CD14-positive monocyte (primary cell): Measurements from ENCODE around the gene PYGB. TPM values are rescaled to one million over a fixed set of nuclear protein-coding genes. Genes with fewer than 3 reads are reported as not detected.

ENCODE experiments used
- DNase-seq, 3 donors: peaks; one replicate each; pipeline ENCODE4 v3.0.0-alpha.2; 2011 to 2022
- H2AFZ ChIP-seq: 2 replicates; pipeline ENCODE4 v1.6.0; 2012; ENCODE audit warnings: mild to moderate bottlenecking, low read depth, low read length, inconsistent platforms; ENCODE audit not compliant: insufficient read depth, poor library complexity, severe bottlenecking
- H3K27ac ChIP-seq, 2 donors: 1 replicate in 1 of 2; 2 replicates in 1 of 2; pipeline ENCODE4 v1.5.1; 2012 to 2013; ENCODE audit warnings: low read length in 2 of 2, control low read depth in 1 of 2, inconsistent platforms in 1 of 2, low read depth in 1 of 2, mild to moderate bottlenecking in 1 of 2
- H3K27me3 ChIP-seq, 2 donors: one replicate each; pipeline versions ENCODE4 v1.6.0 to v1.6.1; 2011 to 2013; ENCODE audit warnings: low read length in 2 of 2; ENCODE audit not compliant: control insufficient read depth in 2 of 2, insufficient read depth in 2 of 2
- H3K36me3 ChIP-seq, 2 donors: replicated peaks in 1 of 2; 1 replicate in 1 of 2; 2 replicates in 1 of 2; pipeline versions ENCODE4 v1.5.1 to v1.6.1; 2012 to 2013; ENCODE audit warnings: low read length in 2 of 2, control low read depth in 1 of 2, inconsistent platforms in 1 of 2, mild to moderate bottlenecking in 1 of 2; ENCODE audit not compliant: insufficient read depth in 2 of 2, control insufficient read depth in 1 of 2
- H3K4me1 ChIP-seq, 2 donors: 1 replicate in 1 of 2; 2 replicates in 1 of 2; pipeline versions ENCODE4 v1.5.1 to v1.6.1; 2012 to 2013; ENCODE audit warnings: low read length in 2 of 2, control low read depth in 1 of 2, inconsistent platforms in 1 of 2, mild to moderate bottlenecking in 1 of 2, moderate library complexity in 1 of 2; ENCODE audit not compliant: insufficient read depth in 2 of 2, control insufficient read depth in 1 of 2
- H3K4me2 ChIP-seq: replicated peaks from 2 replicates; pipeline ENCODE3; 2012; ENCODE audit warnings: low read length, moderate library complexity, mild to moderate bottlenecking; ENCODE audit not compliant: poor library complexity, severe bottlenecking; ENCODE audit errors: extremely low read depth
- H3K4me3 ChIP-seq, 3 experiments: fragments of 200-600 bp in 1 of 3; sonication (generic) in 1 of 3; replicated peaks in 1 of 3; 1 replicate in 2 of 3; 2 replicates in 1 of 3; pipeline ENCODE4 v1.5.1; 2011 to 2013; ENCODE audit warnings: low read length in 3 of 3, mild to moderate bottlenecking in 3 of 3, control low read depth in 2 of 3, low read depth in 2 of 3, inconsistent platforms in 1 of 3, moderate library complexity in 1 of 3
- H3K79me2 ChIP-seq: 2 replicates; pipeline ENCODE4 v1.6.0; 2012; ENCODE audit warnings: mild to moderate bottlenecking, control low read depth, inconsistent platforms, low read length, moderate library complexity; ENCODE audit not compliant: insufficient read depth
- H3K9ac ChIP-seq: 2 replicates; pipeline ENCODE4 v1.6.0; 2017; ENCODE audit warnings: low read length, mild to moderate bottlenecking; ENCODE audit not compliant: insufficient read depth, poor library complexity, severe bottlenecking
- H3K9me3 ChIP-seq, 2 donors: replicated peaks in 1 of 2; 1 replicate in 1 of 2; 2 replicates in 1 of 2; pipeline versions ENCODE4 v1.5.1 to v1.6.1; 2012 to 2013; ENCODE audit warnings: low read length in 2 of 2, control low read depth in 1 of 2; ENCODE audit not compliant: control insufficient read depth in 1 of 2, insufficient read depth in 1 of 2
- H4K20me1 ChIP-seq: 2 replicates; pipeline ENCODE4 v1.6.0; 2012; ENCODE audit warnings: mild to moderate bottlenecking, low read length, control low read depth, moderate library complexity; ENCODE audit not compliant: insufficient read depth
- H3K27ac Mint-ChIP-seq, 7 donors: one replicate each; pipeline ENCODE4 v1.8.0; 2020; ENCODE audit warnings: mild to moderate bottlenecking in 7 of 7, mixed read lengths in 7 of 7, moderate library complexity in 6 of 7, inconsistent platforms in 2 of 7
- H3K27me3 Mint-ChIP-seq, 3 donors: one replicate each; pipeline ENCODE4 v1.8.0; 2021 to 2022; ENCODE audit warnings: low read depth in 3 of 3, mild to moderate bottlenecking in 3 of 3, mixed read lengths in 3 of 3, moderate library complexity in 3 of 3, inconsistent platforms in 1 of 3
- H3K36me3 Mint-ChIP-seq, 2 donors: one replicate each; pipeline ENCODE4 v1.8.0; 2020; ENCODE audit warnings: mixed read lengths in 2 of 2, inconsistent platforms in 1 of 2, mild to moderate bottlenecking in 1 of 2
- H3K4me1 Mint-ChIP-seq: one replicate; pipeline ENCODE4 v1.8.0; 2020; ENCODE audit warnings: mild to moderate bottlenecking, mixed read lengths
- H3K4me3 Mint-ChIP-seq, 2 donors: one replicate each; pipeline ENCODE4 v1.8.0; 2020; ENCODE audit warnings: mild to moderate bottlenecking in 2 of 2, mixed read lengths in 2 of 2, moderate library complexity in 1 of 2
- H3K9me3 Mint-ChIP-seq, 7 donors: one replicate each; pipeline ENCODE4 v1.8.0; 2020 to 2022; ENCODE audit warnings: mixed read lengths in 7 of 7, mild to moderate bottlenecking in 6 of 7, moderate library complexity in 6 of 7, inconsistent platforms in 2 of 7
- WGBS: methylation state at CpG from one replicate; pipeline ENCODE4 v1.1.5; 2013; ENCODE audit warnings: missing lambda C conversion rate; ENCODE audit not compliant: insufficient coverage; 5-methylcytosine and 5-hydroxymethylcytosine counted together
- intact Hi-C, 2 donors: fragments of 100-400 bp; cut with micrococcal nuclease; formaldehyde crosslinking; loops; one replicate each; pipeline versions ENCODE4 v1.15.0 to v1.15.1; 2023
- polyA plus RNA-seq, 3 donors: library from polyadenylated mRNA; depleted of rRNA in 1 of 3; unstranded in 2 of 3; stranded (reverse) in 1 of 3; fragments of 300-500 nt in 2 of 3; fragments of >200 nt in 1 of 3; fragmentation: Illumina TruSeq in 2 of 3; gene quantifications; 1 replicate in 2 of 3; 2 replicates in 1 of 3; pipeline ENCODE4 v1.2.3, GENCODE V29; 2012 to 2021
- TF ChIP-seq, protein P1 (sequence below): fragments of 200-600 bp; IDR thresholded peaks from one replicate; pipeline ENCODE4 v1.8.0; 2022; ENCODE audit warnings: antibody characterized with exemption, mild to moderate bottlenecking

The PYGB gene
- polyA plus RNA-seq, 3 donors = 26.6 to 33.2 (median 26.7) TPM

DNA sequence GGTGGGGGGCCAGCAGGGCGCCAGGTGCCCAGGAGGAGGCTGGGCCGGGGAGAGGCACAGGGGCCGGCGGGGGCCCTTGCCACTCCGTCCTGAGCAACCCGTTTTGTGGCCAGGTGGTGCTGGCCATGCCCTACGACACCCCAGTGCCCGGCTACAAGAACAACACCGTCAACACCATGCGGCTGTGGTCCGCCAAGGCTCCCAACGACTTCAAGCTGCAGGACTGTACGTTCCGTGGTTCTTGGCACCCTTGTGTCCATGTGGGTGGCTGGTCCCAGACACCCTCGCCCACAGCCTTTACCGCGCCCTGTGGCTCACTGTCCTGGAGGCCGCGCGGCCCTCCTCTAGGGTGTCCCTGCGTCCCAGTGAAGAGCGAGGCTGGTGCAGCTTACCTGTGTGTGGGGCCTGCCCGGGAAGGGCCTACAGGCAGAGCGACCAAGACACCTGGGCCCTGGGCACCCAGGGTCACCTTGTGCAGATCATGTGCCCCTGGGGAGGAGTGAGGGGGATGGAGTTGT is 28.7 kb downstream of the PYGB start:
- peaks cover 79 to 98% of the 10 kb centered on the region in 2 donors for H3K36me3 Mint-ChIP-seq
- H3K27ac ChIP-seq = no peak overlapping the region
- H3K36me3 ChIP-seq = peaks cover 95 to 100% of the 10 kb centered on the region in 2 donors
- no peaks in the 10 kb centered on the region for H3K79me2 ChIP-seq
- WGBS = 98% methylated on average over 21 of the region's 24 CpGs
- H3K9me3 Mint-ChIP-seq = no peaks in the 10 kb centered on the region
- no peaks in the 10 kb centered on the region for H3K9me3 ChIP-seq
- H3K4me3 Mint-ChIP-seq = no peak overlapping the region
- H3K9ac ChIP-seq = no peak overlapping the region
- H3K27me3 ChIP-seq = no peaks in the 10 kb centered on the region
- no peaks in the 10 kb centered on the region for H4K20me1 ChIP-seq
- TF ChIP-seq, protein P1, sequence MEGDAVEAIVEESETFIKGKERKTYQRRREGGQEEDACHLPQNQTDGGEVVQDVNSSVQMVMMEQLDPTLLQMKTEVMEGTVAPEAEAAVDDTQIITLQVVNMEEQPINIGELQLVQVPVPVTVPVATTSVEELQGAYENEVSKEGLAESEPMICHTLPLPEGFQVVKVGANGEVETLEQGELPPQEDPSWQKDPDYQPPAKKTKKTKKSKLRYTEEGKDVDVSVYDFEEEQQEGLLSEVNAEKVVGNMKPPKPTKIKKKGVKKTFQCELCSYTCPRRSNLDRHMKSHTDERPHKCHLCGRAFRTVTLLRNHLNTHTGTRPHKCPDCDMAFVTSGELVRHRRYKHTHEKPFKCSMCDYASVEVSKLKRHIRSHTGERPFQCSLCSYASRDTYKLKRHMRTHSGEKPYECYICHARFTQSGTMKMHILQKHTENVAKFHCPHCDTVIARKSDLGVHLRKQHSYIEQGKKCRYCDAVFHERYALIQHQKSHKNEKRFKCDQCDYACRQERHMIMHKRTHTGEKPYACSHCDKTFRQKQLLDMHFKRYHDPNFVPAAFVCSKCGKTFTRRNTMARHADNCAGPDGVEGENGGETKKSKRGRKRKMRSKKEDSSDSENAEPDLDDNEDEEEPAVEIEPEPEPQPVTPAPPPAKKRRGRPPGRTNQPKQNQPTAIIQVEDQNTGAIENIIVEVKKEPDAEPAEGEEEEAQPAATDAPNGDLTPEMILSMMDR = no peak
- no peak overlapping the region for H2AFZ ChIP-seq
- H3K27ac Mint-ChIP-seq = no peak overlapping the region
- H3K4me3 ChIP-seq = no peak overlapping the region
- no peaks in the 10 kb centered on the region for H3K27me3 Mint-ChIP-seq
- intact Hi-C loops = no loop called here
- no peak for DNase-seq
- no peaks in the 10 kb centered on the region for H3K4me1 Mint-ChIP-seq
- no peak overlapping the region for H3K4me2 ChIP-seq
- no peaks in the 10 kb centered on the region for H3K4me1 ChIP-seq

DNA sequence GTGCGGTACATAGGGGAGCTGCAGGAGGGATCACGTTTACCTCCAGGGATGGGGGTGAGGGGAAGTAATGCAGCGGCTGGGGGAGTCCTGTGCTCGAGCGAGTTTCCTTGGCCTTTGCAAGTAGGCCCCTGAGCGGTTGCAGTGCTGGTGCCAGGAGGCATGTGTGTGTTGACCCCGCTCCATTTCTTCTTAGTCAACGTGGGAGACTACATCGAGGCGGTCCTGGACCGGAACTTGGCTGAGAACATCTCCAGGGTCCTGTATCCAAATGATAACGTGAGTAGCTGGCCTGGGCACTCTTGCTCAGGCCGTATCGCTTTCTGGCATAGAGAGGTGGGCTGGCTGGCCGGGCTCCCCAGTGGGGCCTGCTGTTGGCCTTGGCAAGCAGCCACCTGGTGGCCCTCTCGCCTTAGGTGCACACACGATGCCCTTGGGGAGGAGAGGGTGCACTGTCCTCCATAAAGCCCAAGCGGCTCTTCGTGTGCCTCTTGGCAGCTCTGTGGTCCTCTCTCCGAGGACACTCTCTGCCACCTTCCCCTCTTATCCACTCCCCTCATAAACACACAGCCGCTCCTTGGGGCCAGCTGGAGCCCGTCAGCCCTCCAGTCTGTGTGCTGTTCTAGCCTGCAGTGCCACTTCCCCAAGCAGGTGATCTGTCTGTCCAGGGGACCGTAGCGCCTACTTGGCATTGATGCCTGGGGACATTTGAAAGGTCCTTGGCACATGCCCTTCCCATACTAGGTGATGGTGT is 29.3 kb downstream of the PYGB start:
- H3K79me2 ChIP-seq = no peaks in the 10 kb centered on the region
- Mint-ChIP-seq H3K4me3 (no peak overlapping the region), H3K9me3 (no peaks in the 10 kb centered on the region), H3K27ac (peak overlapping the region in 1 of 7 donors; percentile 10), H3K36me3 (peaks cover 79 to 98% of the 10 kb centered on the region in 2 donors), H3K4me1 (no peaks in the 10 kb centered on the region), H3K27me3 (no peaks in the 10 kb centered on the region)
- 97% methylated on average over 19 of the region's 24 CpGs for WGBS
- TF ChIP-seq, protein P1 = no peak
- H3K36me3 ChIP-seq = peaks cover 95 to 100% of the 10 kb centered on the region in 2 donors
- no peak overlapping the region for H2AFZ ChIP-seq
- H3K9me3 ChIP-seq = no peaks in the 10 kb centered on the region
- no peak for DNase-seq
- intact Hi-C loops = no loop called here
- no peaks in the 10 kb centered on the region for H3K4me1 ChIP-seq
- no peak overlapping the region for H3K27ac ChIP-seq
- H3K4me3 ChIP-seq = no peak overlapping the region
- H3K4me2 ChIP-seq = no peak overlapping the region
- no peak overlapping the region for H3K9ac ChIP-seq
- no peaks in the 10 kb centered on the region for H4K20me1 ChIP-seq
- no peaks in the 10 kb centered on the region for H3K27me3 ChIP-seq
